ENCODE data around the gene MMS19. TPM values are rescaled to one million over a fixed set of nuclear protein-coding genes. Genes with fewer than 3 reads are reported as not detected.
"Not testable (repeated sequence)": the region's sequence is repeated elsewhere in the genome, so short reads cannot be mapped to it uniquely, and the experiment has no call there.

Gene MMS19
- polyA plus RNA-seq, 1 donor = 63.0 TPM

DNA sequence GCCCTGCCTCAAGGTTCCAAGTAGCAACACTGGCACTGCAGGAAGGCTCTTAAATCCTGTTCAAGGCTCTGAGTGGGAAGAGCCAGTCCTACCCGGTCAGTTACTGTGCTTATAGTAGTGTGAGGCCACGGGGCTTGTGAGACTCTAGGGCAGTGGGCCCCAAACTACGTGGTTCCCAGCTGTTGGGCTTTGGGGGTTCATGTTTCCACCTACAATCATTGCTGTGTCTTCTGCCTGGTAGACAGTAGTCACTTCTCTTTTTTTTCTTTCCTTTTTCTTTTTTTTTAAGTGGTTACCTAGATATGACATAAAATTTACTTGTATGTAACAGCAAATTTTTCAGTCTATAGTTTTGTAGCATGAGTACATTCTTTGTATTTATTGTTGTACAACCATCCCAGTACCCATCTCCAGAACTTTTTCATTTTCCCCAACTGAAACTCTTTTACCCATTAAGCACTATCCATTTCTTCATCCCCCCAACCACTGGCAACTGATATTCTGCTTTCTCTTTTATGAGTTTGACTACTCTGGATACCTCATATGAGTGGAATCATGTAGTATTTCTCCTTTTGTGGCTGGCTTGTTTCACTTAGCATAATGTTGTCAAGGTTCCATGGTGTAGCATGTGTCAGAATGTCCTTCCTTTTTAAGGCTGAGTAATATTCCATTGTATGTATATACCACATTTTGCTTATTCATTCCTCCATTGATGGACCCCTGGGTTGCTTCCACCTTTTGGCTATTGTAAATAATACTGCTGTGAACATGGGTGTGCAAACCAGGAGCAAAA is 8.2 kb upstream of the MMS19 start:
- no peak for DNase-seq (ENCODE audit: low read depth)

- DNase-seq (ENCODE audit: low read depth) = no peak
Measured at GRCh38 chr10:97505152-97505551, 6.9 kb upstream of the MMS19 start.

- DNase-seq (ENCODE audit: low read depth) = no peak
Measured at GRCh38 chr10:97503406-97503805, 5.2 kb upstream of the MMS19 start.

- DNase-seq (ENCODE audit: low read depth) = no peak
Measured at GRCh38 chr10:97502916-97503315, 4.7 kb upstream of the MMS19 start.

DNA sequence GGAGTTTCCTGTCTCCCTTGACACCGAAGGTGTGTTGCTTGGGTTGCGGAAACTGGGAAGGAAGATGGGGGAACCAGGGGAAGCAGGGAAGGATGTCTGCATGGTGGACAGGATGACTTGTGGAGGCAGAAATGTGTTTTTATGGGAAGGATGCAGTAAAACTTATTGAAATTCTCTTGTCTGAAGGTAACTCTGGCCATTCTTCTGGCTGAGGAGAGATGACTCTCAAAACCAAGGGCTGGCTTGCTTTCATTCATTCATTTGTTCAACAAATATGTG is 2.0 kb upstream of the MMS19 start:
- no peak for DNase-seq (ENCODE audit: low read depth)

DNA sequence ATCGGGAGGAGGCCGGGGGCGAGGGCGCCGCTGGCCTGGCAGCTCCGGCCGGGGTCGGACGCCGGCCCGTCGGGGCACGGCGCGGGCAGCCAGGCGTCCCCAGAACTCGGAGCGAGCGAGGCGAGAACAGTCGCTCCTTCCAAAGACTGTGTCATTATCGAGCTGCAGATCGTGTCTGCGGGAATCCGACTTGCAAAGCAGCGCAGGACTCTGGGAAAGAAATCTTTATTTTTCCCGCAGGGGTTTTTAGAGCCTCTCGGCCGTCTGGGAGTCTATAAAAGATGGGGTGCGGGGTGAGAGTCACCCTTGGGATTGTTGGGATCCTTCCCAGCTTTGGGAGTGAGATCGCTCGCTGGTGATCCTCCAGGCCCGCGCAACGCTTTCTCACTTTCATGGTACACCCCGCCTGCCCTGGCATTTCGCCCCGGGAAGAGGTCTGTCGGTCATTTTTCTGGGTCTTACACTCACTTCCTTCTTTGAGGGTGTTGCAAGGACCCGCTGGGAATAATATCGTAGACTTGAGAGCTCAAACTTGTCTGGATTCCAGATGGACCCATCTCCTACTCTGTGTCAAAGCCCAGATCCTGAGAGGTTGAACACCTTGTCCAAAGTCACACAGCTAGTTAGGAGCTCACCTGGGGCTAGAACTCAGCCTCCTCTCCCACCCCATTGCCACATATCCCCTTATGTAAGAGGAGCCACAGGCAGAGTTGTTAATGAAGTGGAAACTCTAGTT is 1.5 kb upstream of the MMS19 start:
- DNase-seq (ENCODE audit: low read depth) = no peak

DNA sequence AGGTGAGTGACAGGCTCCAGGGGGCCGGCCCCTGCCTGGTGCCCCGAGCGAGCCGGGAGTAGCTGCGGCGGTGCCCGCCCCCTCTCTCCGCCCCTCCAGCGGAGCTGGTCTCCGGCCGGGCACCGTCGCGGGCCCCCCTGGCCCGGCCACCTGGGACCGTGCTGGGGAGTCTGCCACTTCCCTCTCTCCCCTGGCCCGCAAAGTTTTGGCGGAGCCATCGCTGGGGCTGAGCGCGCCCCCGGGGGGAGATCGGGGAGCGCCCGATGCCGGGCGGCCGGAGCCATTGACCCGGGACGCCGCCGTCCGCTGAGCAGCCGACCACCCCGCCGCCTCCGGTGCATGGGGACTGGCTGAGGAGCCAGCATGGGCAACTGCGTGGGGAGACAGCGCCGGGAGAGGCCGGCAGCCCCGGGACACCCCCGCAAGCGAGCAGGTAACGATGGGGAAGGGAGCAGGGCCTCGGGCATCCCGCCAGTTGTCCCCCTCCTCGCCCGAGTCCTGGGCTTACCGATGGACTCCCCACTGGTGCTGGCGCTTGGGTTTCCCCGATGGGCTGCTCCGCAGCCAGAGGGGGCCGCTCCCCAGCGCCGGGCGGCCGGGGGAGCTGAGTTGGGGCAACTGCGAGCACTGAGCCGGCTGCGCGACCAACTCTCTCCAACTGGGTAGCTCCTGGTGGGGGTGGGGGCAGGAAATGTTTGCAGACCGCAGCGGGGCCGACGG is 779 bp upstream of the MMS19 start, which contains the start of gene UBTD1:
UBTD1 (plus strand) TSS at position 84 of the 720 bp plus-strand sequence; CDS start at position 364, 280 bp downstream.
- DNase-seq (ENCODE audit: low read depth) = no peak

GRCh38 chr10:97497572-97498075 is 598 bp downstream of the MMS19 start:
- no peak for DNase-seq (ENCODE audit: low read depth)

GRCh38 chr10:97494863-97495506 is 3.2 kb downstream of the MMS19 start:
- DNase-seq (ENCODE audit: low read depth) = no peak

DNA sequence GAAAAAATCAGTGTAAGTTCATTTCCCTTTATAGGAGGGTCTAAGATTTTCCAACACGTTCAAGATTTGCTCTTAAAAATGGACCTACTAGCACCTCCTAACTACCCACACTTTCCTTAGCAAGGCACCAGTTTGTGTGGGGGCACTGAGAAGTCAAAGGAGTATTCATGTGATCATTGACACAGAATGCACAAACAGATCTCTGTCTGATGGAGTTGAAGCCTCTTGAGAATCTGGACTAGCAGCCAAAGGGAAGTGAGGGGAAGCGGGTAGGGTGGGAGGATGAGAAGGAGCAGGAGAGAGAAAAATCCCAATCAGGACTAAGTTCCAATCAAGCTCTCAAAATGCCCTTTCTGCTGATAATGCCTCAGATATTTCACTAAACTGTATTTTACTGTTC is 4.1 kb downstream of the MMS19 start:
- no peak for DNase-seq (ENCODE audit: low read depth)

- no peak for DNase-seq (ENCODE audit: low read depth)
Measured at GRCh38 chr10:97490592-97490991, 7.6 kb downstream of the MMS19 start.

GRCh38 chr10:97485647-97486281 is 12.5 kb downstream of the MMS19 start:
- no peak for DNase-seq (ENCODE audit: low read depth)

- no peak for DNase-seq (ENCODE audit: low read depth)
Measured at GRCh38 chr10:97483921-97484320, 14.3 kb downstream of the MMS19 start.

DNA sequence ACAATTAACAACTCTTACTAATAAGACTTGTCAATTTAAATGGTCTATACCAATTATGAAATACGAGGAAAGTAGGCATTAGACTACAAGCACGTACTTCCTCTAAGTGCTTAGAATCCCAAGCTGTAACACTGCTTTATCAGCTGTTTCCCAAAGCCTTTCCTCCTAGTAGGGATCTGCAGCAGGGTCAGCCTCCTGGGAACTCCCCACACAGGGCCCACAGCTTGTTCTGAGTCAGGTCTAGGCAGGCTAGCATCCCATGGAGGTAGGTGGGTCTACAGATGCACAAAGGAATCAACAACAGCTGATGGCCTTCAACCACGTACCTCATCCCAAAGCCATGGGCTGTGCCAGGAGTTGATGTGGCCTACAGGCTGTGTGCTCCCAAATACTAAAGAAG is 14.7 kb downstream of the MMS19 start:
- no peak for DNase-seq (ENCODE audit: low read depth)

DNA sequence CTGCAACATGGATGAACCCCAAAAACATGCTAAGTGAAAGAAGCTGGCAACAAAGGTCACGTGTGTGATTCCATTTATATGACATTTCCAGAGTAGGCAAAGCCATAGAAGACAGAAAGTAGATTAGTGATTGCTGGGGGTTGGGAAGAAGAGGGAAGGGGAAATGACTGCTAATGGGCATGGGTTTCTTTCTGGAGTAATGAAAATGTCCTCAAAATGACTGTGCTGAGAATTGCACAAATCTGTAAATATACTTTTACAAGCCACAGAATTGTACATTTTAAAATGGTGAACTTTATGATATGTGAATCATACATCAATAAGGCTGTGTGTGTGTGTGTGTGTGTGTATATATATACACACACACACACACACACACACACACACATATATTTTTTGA is 15.8 kb downstream of the MMS19 start:
- DNase-seq (ENCODE audit: low read depth) = no peak

DNA sequence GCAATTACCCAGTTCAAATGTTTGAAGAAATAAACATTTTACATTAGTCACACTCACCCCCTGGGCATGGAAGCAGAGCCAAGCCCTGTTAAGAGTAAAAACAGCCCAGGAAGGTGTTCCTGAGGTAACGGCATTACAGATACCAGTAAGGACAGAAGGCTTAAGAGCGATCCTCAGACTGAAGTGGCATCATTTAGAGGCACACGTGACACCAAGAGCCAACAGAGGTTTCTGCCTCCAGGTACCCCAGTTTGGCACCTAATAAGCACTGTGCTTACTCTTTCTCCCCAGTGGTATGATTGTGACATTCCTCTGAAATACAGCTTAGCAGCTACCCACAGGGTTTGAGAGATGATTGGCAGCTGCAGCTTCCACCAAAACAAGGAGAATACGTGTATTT is 17.2 kb downstream of the MMS19 start:
- DNase-seq (ENCODE audit: low read depth) = no peak

DNA sequence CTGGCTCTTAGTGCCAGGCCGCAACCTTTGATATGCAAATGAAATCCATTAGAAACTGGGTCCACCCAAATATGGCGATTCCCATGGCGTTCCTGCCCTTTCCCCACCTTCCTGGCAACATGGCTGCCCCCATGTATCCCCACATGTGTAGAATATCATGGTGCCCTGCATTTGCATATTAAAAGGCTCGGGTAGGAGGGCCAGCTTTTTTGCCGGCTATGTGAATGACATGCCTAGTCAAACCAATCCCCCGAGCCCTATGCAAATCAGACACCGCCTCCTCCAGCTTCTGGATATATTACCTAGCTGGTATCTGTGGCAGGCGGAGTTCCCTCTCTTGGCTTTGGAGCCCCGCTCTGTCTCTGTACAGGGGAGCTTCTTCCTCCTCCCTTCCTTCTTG is 18.3 kb downstream of the MMS19 start:
- DNase-seq (ENCODE audit: low read depth) = no peak

- DNase-seq (ENCODE audit: low read depth) = not testable (repeated sequence)
Measured at GRCh38 chr10:97479410-97479809, 18.8 kb downstream of the MMS19 start.

DNA sequence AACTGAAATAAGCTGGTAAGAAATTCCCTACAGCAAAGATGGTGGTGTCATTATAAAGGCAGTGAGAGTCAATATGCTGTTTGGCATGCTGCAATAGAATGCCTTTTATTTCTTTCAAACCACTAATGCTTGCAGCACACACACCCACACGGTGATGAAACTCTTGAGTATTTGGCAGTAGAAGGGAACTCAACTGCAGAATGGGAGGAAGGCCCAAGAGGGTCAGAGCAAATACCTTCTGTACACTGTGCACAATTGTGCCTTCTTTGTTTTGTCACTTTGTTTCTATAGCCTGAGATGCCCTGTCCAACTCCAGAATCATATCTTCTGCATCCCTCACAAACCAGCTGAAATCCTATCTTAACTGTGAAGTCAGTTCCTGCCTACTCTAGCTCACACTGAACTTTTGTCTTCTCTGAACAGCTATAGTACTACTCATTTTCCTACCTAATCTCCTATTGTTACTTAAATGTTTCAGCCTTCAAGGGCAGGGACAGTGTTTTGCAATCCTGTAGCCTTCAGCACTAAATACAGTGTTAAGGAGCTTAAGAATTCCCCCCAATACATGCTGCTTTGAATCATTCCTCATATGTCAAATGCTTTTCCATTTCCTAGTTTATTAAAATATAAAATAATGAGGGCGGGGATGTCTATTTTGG is 22.2 kb downstream of the MMS19 start:
- no peak for DNase-seq (ENCODE audit: low read depth)

GRCh38 chr10:97474918-97475317 is 23.3 kb downstream of the MMS19 start:
- no peak for DNase-seq (ENCODE audit: low read depth)

GRCh38 chr10:97468781-97469180 is 29.4 kb downstream of the MMS19 start:
- not testable (repeated sequence) for DNase-seq (ENCODE audit: low read depth)
